AG04450 (cell line): Measurements from ENCODE around the gene SEMA6A. TPM values are rescaled to one million over a fixed set of nuclear protein-coding genes. Genes with fewer than 3 reads are reported as not detected.

Experiments used
- CTCF ChIA-PET: fragments of 300-600, 350-600 bp; formaldehyde crosslinking; extraction: SDS; loops from one replicate; lab custom pipeline; 2022; ENCODE audit warnings: antibody characterized with exemption, inconsistent platforms; lab: Charles Lee
- POLR2A ChIA-PET: fragments of 350-600 bp; formaldehyde crosslinking; extraction: SDS; loops from one replicate; lab custom pipeline; 2021; ENCODE audit warnings: antibody characterized with exemption, inconsistent platforms; lab: Yijun Ruan, JAX
- DNase-seq: peaks from one replicate; pipeline ENCODE4 v3.0.0-alpha.2; 2011; ENCODE audit warnings: low read depth, low spot score
- H3K27ac ChIP-seq: one replicate; pipeline ENCODE4 v1.5.1; 2012; ENCODE audit warnings: low read depth, low read length, control low read depth
- H3K27me3 ChIP-seq: one replicate; pipeline ENCODE4 v1.6.0; 2012; ENCODE audit warnings: low read length; ENCODE audit not compliant: control insufficient read depth, insufficient read depth
- H3K4me3 ChIP-seq: 2 replicates; pipeline ENCODE4 v1.5.1; 2011; ENCODE audit warnings: mild to moderate bottlenecking, low read depth, low read length, control low read depth
- H3K9me3 ChIP-seq: 2 replicates; pipeline ENCODE4 v1.5.1; 2012; ENCODE audit warnings: low read length; ENCODE audit not compliant: control insufficient read depth, insufficient read depth
- CTCF ChIP-seq: IDR thresholded peaks from 2 replicates; pipeline ENCODE4 v1.5.1; 2011; ENCODE audit warnings: low read depth, low read length, control low read depth, inconsistent platforms
- polyA plus RNA-seq: library from polyadenylated mRNA; depleted of rRNA; stranded (reverse); fragments of >200 nt; gene quantifications from 2 replicates; pipeline ENCODE4 v1.2.3, GENCODE V29; 2011

Gene SEMA6A
- polyA plus RNA-seq, 1 experiment = 0.17 TPM

- H3K27ac ChIP-seq = no peak overlapping the region
- no peaks in the 10 kb centered on the region for H3K27me3 ChIP-seq
- H3K9me3 ChIP-seq = no peaks in the 10 kb centered on the region
- no peak overlapping the region for H3K4me3 ChIP-seq
- DNase-seq = no peak
- no peak for TF ChIP-seq CTCF
- CTCF ChIA-PET = no interaction called here
- POLR2A ChIA-PET = no interaction called here
Measured at GRCh38 chr5:116480894-116481510, 93.6 kb downstream of the SEMA6A start.

GRCh38 chr5:116479776-116480675 lies 94.6 kb downstream of the SEMA6A start:
- TF ChIP-seq CTCF = no peak
- Histone ChIP-seq H3K4me3 (no peak overlapping the region), H3K9me3 (no peaks in the 10 kb centered on the region), H3K27ac (no peak overlapping the region), H3K27me3 (no peaks in the 10 kb centered on the region)
- ChIA-PET CTCF (interaction anchor here (0.8 kb wide), 1 partner anchor 301 kb away, joined by 3 read pairs; no protein-coding TSS in a partner anchor), POLR2A (interaction anchor here (0.6 kb wide), 1 partner anchor 12 kb away, joined by 7 read pairs; no protein-coding TSS in a partner anchor)
- DNase-seq = no peak

- Histone ChIP-seq H3K27me3 (no peaks in the 10 kb centered on the region), H3K4me3 (no peak overlapping the region), H3K27ac (no peak overlapping the region), H3K9me3 (no peaks in the 10 kb centered on the region)
- CTCF ChIA-PET = no interaction called here
- DNase-seq = no peak
- POLR2A ChIA-PET = no interaction called here
- no peak for TF ChIP-seq CTCF
Measured at GRCh38 chr5:116478491-116478890, 96.1 kb downstream of the SEMA6A start.

- no peaks in the 10 kb centered on the region for H3K27me3 ChIP-seq
- CTCF ChIA-PET = no interaction called here
- no peak overlapping the region for H3K4me3 ChIP-seq
- no peaks in the 10 kb centered on the region for H3K9me3 ChIP-seq
- POLR2A ChIA-PET = no interaction called here
- H3K27ac ChIP-seq = no peak overlapping the region
- DNase-seq = no peak
- no peak for TF ChIP-seq CTCF
Measured at GRCh38 chr5:116476897-116477537, 97.6 kb downstream of the SEMA6A start.
